Breast epithelium (tissue), 3 donors: Measurements from ENCODE around the gene FAM81A.

Experiments used
- POLR2A ChIP-seq: fragments of 450-650 bp; IDR thresholded peaks from one replicate; pipeline ENCODE4 v1.6.1; 2016; ENCODE audit warnings: antibody characterized with exemption, mild to moderate bottlenecking, moderate library complexity
- POLR2AphosphoS5 ChIP-seq, 3 donors: sonication (generic); formaldehyde crosslinking; IDR thresholded peaks; one replicate each; pipeline ENCODE4 v1.6.1; 2017; ENCODE audit warnings: antibody characterized with exemption in 3 of 3
- TF ChIP-seq, protein P1 (sequence below), 3 donors: fragments of 450-650 bp; IDR thresholded peaks; one replicate each; pipeline ENCODE4 v1.5.1; 2016 to 2017; ENCODE audit warnings: antibody characterized with exemption in 3 of 3, mild to moderate bottlenecking in 3 of 3, moderate library complexity in 3 of 3

- TF ChIP-seq, protein P1, sequence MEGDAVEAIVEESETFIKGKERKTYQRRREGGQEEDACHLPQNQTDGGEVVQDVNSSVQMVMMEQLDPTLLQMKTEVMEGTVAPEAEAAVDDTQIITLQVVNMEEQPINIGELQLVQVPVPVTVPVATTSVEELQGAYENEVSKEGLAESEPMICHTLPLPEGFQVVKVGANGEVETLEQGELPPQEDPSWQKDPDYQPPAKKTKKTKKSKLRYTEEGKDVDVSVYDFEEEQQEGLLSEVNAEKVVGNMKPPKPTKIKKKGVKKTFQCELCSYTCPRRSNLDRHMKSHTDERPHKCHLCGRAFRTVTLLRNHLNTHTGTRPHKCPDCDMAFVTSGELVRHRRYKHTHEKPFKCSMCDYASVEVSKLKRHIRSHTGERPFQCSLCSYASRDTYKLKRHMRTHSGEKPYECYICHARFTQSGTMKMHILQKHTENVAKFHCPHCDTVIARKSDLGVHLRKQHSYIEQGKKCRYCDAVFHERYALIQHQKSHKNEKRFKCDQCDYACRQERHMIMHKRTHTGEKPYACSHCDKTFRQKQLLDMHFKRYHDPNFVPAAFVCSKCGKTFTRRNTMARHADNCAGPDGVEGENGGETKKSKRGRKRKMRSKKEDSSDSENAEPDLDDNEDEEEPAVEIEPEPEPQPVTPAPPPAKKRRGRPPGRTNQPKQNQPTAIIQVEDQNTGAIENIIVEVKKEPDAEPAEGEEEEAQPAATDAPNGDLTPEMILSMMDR (IDR thresholded peaks at IDR 0.05) = no peak
- TF ChIP-seq POLR2AphosphoS5 (IDR thresholded peaks at IDR 0.05) (no peak), POLR2A (no peak)
Measured at GRCh38 chr15:59521443-59521842, 83.5 kb downstream of the FAM81A start.
